PC-9 (cell line): ENCODE data around the gene TMEM60. TPM values are rescaled to one million over a fixed set of nuclear protein-coding genes. Genes with fewer than 3 reads are reported as not detected.

ENCODE experiments used
- BruUV-seq: library from RNA; stranded (reverse); fragments of 400-500 nt; replicated peaks from 2 replicates; lab custom pipeline; 2021; lab: Mats Ljungman, UMichigan
- CTCF ChIA-PET: fragments of 300-600 bp; sonication (Branson Sonifier 250); formaldehyde crosslinking; loops from one replicate; lab custom pipeline; 2022; ENCODE audit warnings: antibody characterized with exemption; lab: Charles Lee
- POLR2A ChIA-PET: fragments of 300-600 bp; sonication (Branson Sonifier 250); formaldehyde crosslinking; loops from one replicate; lab custom pipeline; 2022; ENCODE audit warnings: antibody characterized with exemption; ENCODE audit not compliant: unreplicated experiment; lab: Charles Lee
- DNase-seq, 2 experiments: peaks; one replicate each; pipeline versions ENCODE4 v3.0.0 to v3.0.0-alpha.2; 2015 to 2022; ENCODE audit warnings: mixed read lengths in 1 of 2
- H2AFZ ChIP-seq: fragments of 200-600 bp; sonication (generic); 2 replicates; pipeline ENCODE4 v1.8.1; 2017; ENCODE audit warnings: antibody characterized with exemption
- H3F3A ChIP-seq: fragments of 200-600 bp; sonication (generic); 2 replicates; pipeline ENCODE4 v1.8.1; 2017; ENCODE audit warnings: antibody characterized with exemption, mild to moderate bottlenecking, low read depth; ENCODE audit not compliant: insufficient read depth
- H3K27ac ChIP-seq: fragments of 200-600 bp; sonication (generic); 2 replicates; pipeline ENCODE4 v1.6.1; 2016; ENCODE audit warnings: mixed run types
- H3K27me3 ChIP-seq: fragments of 200-600 bp; sonication (generic); 2 replicates; pipeline ENCODE4 v1.6.1; 2016; ENCODE audit warnings: low read depth, mixed run types; ENCODE audit not compliant: insufficient read depth
- H3K36me3 ChIP-seq: fragments of 200-600 bp; sonication (generic); 2 replicates; pipeline ENCODE4 v1.6.1; 2016; ENCODE audit warnings: low read depth, mixed run types
- H3K4me1 ChIP-seq: fragments of 200-600 bp; sonication (generic); replicated peaks from 2 replicates; pipeline ENCODE4 v1.6.1; 2016; ENCODE audit warnings: mixed run types; ENCODE audit not compliant: insufficient read depth
- H3K4me2 ChIP-seq: fragments of 200-600 bp; sonication (generic); 2 replicates; pipeline ENCODE4 v1.6.1; 2017; ENCODE audit warnings: mixed run types
- H3K4me3 ChIP-seq: fragments of 200-600 bp; sonication (generic); 2 replicates; pipeline ENCODE4 v1.6.1; 2016; ENCODE audit warnings: mixed run types
- H3K79me2 ChIP-seq: fragments of 200-600 bp; sonication (generic); 2 replicates; pipeline ENCODE4 v1.6.1; 2017; ENCODE audit warnings: low read depth, mixed run types
- H3K9me2 ChIP-seq: fragments of 200-600 bp; sonication (generic); 2 replicates; pipeline ENCODE4 v1.8.1; 2017; ENCODE audit warnings: mild to moderate bottlenecking; ENCODE audit not compliant: insufficient read depth
- H3K9me3 ChIP-seq: fragments of 200-600 bp; sonication (generic); 2 replicates; pipeline ENCODE4 v1.8.1; 2016; ENCODE audit warnings: low read depth; ENCODE audit not compliant: insufficient read depth
- H4K20me1 ChIP-seq: fragments of 200-600 bp; sonication (generic); 2 replicates; pipeline ENCODE4 v1.8.1; 2017; ENCODE audit not compliant: insufficient read depth
- EZH2 ChIP-seq: fragments of 200-600 bp; sonication (generic); IDR thresholded peaks from 2 replicates; pipeline ENCODE4 v1.8.0; 2017; ENCODE audit warnings: antibody characterized with exemption, low read depth
- intact Hi-C: fragments of 100-400 bp; cut with micrococcal nuclease; formaldehyde crosslinking; loops from one replicate; pipeline ENCODE4 v1.10.0; 2022; ENCODE audit not compliant: unreplicated experiment
- total RNA-seq: library from RNA; stranded (reverse); gene quantifications from 2 replicates; pipeline ENCODE4 v1.2.3, GENCODE V29; 2021
- TF ChIP-seq, protein P1 (sequence below): fragments of 200-600 bp; sonication (generic); conservative IDR thresholded peaks from 2 replicates; pipeline ENCODE4 v1.6.1; 2017; ENCODE audit warnings: mixed run types, antibody characterized with exemption, mild to moderate bottlenecking, moderate library complexity

The TMEM60 gene
- total RNA-seq, 1 experiment from 2014 or later, result 29.1 TPM

GRCh38 chr7:77757589-77757988 lies 40.6 kb downstream of the TMEM60 start:
- Histone ChIP-seq H3K36me3 (no peaks in the 10 kb centered on the region), H3K9me2 (no peaks in the 10 kb centered on the region), H3K9me3 (no peaks in the 10 kb centered on the region), H3K4me1 (0 out of 2 replicates have a peak, but pooled peaks cover 3% of the 10 kb centered on the region), H3K4me2 (no peak overlapping the region), H3K4me3 (no peak overlapping the region), H3K79me2 (peaks cover 8% of the 10 kb centered on the region), H3F3A (peaks cover 19% of the 10 kb centered on the region; the same call in 1 of the 2 replicates), H4K20me1 (peaks cover 8% of the 10 kb centered on the region; the same call in 1 of the 2 replicates), H3K27me3 (no peaks in the 10 kb centered on the region), H2AFZ (no peak overlapping the region), H3K27ac (no peak overlapping the region)
- no peak for DNase-seq
- ChIA-PET POLR2A (no interaction called here), CTCF (interaction anchor here (1.0 kb wide), 1 partner anchor 106 kb away, joined by 3 read pairs; no protein-coding TSS in a partner anchor)
- BruUV-seq, result no TSS peak
- intact Hi-C loops, result loop anchor here (5.0 kb wide), 1 partner anchor 85 kb away; no protein-coding TSS in a partner anchor
- TF ChIP-seq EZH2, result no peak
- TF ChIP-seq, protein P1, sequence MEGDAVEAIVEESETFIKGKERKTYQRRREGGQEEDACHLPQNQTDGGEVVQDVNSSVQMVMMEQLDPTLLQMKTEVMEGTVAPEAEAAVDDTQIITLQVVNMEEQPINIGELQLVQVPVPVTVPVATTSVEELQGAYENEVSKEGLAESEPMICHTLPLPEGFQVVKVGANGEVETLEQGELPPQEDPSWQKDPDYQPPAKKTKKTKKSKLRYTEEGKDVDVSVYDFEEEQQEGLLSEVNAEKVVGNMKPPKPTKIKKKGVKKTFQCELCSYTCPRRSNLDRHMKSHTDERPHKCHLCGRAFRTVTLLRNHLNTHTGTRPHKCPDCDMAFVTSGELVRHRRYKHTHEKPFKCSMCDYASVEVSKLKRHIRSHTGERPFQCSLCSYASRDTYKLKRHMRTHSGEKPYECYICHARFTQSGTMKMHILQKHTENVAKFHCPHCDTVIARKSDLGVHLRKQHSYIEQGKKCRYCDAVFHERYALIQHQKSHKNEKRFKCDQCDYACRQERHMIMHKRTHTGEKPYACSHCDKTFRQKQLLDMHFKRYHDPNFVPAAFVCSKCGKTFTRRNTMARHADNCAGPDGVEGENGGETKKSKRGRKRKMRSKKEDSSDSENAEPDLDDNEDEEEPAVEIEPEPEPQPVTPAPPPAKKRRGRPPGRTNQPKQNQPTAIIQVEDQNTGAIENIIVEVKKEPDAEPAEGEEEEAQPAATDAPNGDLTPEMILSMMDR, result no peak

- no peak overlapping the region for H3K27ac ChIP-seq
- no peaks in the 10 kb centered on the region for H3K27me3 ChIP-seq
- no peaks in the 10 kb centered on the region for H3K9me2 ChIP-seq
- no peak overlapping the region for H2AFZ ChIP-seq
- CTCF ChIA-PET, result interaction anchor here (1.4 kb wide), 1 partner anchor 102 kb away, joined by 5 read pairs; no protein-coding TSS in a partner anchor
- no peak overlapping the region for H3K4me2 ChIP-seq
- H3K9me3 ChIP-seq, result no peaks in the 10 kb centered on the region
- no peaks in the 10 kb centered on the region for H3K4me1 ChIP-seq
- TF ChIP-seq EZH2, result no peak
- TF ChIP-seq, protein P1, result no peak
- no TSS peak for BruUV-seq
- no peaks in the 10 kb centered on the region for H3K79me2 ChIP-seq
- peaks cover 3% of the 10 kb centered on the region; the same call in 1 of the 2 replicates for H3F3A ChIP-seq
- intact Hi-C loops, result no loop called here
- H4K20me1 ChIP-seq, result no peaks in the 10 kb centered on the region
- no peak overlapping the region for H3K4me3 ChIP-seq
- DNase-seq, result no peak
- 0 out of 2 replicates have a peak, but pooled peaks cover 6% of the 10 kb centered on the region for H3K36me3 ChIP-seq
- POLR2A ChIA-PET, result no interaction called here
These were observed 45.1 kb downstream of the TMEM60 start for GRCh38 chr7:77753173-77753572.

DNA sequence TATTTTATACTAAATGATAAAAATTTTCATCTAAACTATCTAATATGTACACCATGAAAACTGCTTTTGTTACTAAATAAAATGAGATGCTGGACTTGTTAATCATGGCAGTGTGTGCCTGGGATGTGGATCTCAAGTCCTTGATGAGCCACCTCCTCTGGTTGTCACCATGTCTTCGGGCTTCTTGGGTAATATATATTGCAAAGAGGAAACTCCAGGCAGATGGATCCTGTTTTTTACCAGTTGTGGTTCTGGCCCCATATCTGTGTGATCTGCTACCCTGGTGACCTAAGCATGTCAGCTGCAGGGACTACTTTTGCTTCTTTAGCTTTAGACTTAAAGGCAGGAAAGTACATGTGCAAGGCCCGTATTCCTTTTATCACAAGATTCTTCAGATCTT lies 46.2 kb downstream of the TMEM60 start:
- no peak overlapping the region for H2AFZ ChIP-seq
- H3K9me3 ChIP-seq, result no peaks in the 10 kb centered on the region
- no peaks in the 10 kb centered on the region for H3K9me2 ChIP-seq
- no peak overlapping the region for H3K4me3 ChIP-seq
- no peaks in the 10 kb centered on the region for H3K27me3 ChIP-seq
- DNase-seq, result no peak
- intact Hi-C loops, result no loop called here
- POLR2A ChIA-PET, result no interaction called here
- TF ChIP-seq EZH2, result no peak
- TF ChIP-seq, protein P1, result no peak
- no peaks in the 10 kb centered on the region for H3K4me1 ChIP-seq
- H3K79me2 ChIP-seq, result 0 out of 2 replicates have a peak, but pooled peaks cover 2% of the 10 kb centered on the region
- H3K27ac ChIP-seq, result no peak overlapping the region
- no peak overlapping the region for H3K4me2 ChIP-seq
- no peaks in the 10 kb centered on the region for H4K20me1 ChIP-seq
- 0 out of 2 replicates have a peak, but pooled peaks cover 6% of the 10 kb centered on the region for H3K36me3 ChIP-seq
- H3F3A ChIP-seq, result no peaks in the 10 kb centered on the region; the same call in 1 of the 2 replicates
- CTCF ChIA-PET, result no interaction called here
- BruUV-seq, result no TSS peak
